CD14-positive monocyte (primary cell): ENCODE measurements around the gene CASP10. TPM values are rescaled to one million over a fixed set of nuclear protein-coding genes. Genes with fewer than 3 reads are reported as not detected.

Experiments used
- DNase-seq, 3 donors: peaks; one replicate each; pipeline ENCODE4 v3.0.0-alpha.2; 2011 to 2022
- H2AFZ ChIP-seq: 2 replicates; pipeline ENCODE4 v1.6.0; 2012; ENCODE audit warnings: mild to moderate bottlenecking, low read depth, low read length, inconsistent platforms; ENCODE audit not compliant: insufficient read depth, poor library complexity, severe bottlenecking
- H3K27ac ChIP-seq, 2 donors: 1 replicate in 1 of 2; 2 replicates in 1 of 2; pipeline ENCODE4 v1.5.1; 2012 to 2013; ENCODE audit warnings: low read length in 2 of 2, control low read depth in 1 of 2, inconsistent platforms in 1 of 2, low read depth in 1 of 2, mild to moderate bottlenecking in 1 of 2
- H3K27me3 ChIP-seq, 2 donors: one replicate each; pipeline versions ENCODE4 v1.6.0 to v1.6.1; 2011 to 2013; ENCODE audit warnings: low read length in 2 of 2; ENCODE audit not compliant: control insufficient read depth in 2 of 2, insufficient read depth in 2 of 2
- H3K36me3 ChIP-seq, 2 donors: replicated peaks in 1 of 2; 1 replicate in 1 of 2; 2 replicates in 1 of 2; pipeline versions ENCODE4 v1.5.1 to v1.6.1; 2012 to 2013; ENCODE audit warnings: low read length in 2 of 2, control low read depth in 1 of 2, inconsistent platforms in 1 of 2, mild to moderate bottlenecking in 1 of 2; ENCODE audit not compliant: insufficient read depth in 2 of 2, control insufficient read depth in 1 of 2
- H3K4me1 ChIP-seq, 2 donors: 1 replicate in 1 of 2; 2 replicates in 1 of 2; pipeline versions ENCODE4 v1.5.1 to v1.6.1; 2012 to 2013; ENCODE audit warnings: low read length in 2 of 2, control low read depth in 1 of 2, inconsistent platforms in 1 of 2, mild to moderate bottlenecking in 1 of 2, moderate library complexity in 1 of 2; ENCODE audit not compliant: insufficient read depth in 2 of 2, control insufficient read depth in 1 of 2
- H3K4me2 ChIP-seq: replicated peaks from 2 replicates; pipeline ENCODE3; 2012; ENCODE audit warnings: low read length, moderate library complexity, mild to moderate bottlenecking; ENCODE audit not compliant: poor library complexity, severe bottlenecking; ENCODE audit errors: extremely low read depth
- H3K4me3 ChIP-seq, 3 experiments: fragments of 200-600 bp in 1 of 3; sonication (generic) in 1 of 3; replicated peaks in 1 of 3; 1 replicate in 2 of 3; 2 replicates in 1 of 3; pipeline ENCODE4 v1.5.1; 2011 to 2013; ENCODE audit warnings: low read length in 3 of 3, mild to moderate bottlenecking in 3 of 3, control low read depth in 2 of 3, low read depth in 2 of 3, inconsistent platforms in 1 of 3, moderate library complexity in 1 of 3
- H3K79me2 ChIP-seq: 2 replicates; pipeline ENCODE4 v1.6.0; 2012; ENCODE audit warnings: mild to moderate bottlenecking, control low read depth, inconsistent platforms, low read length, moderate library complexity; ENCODE audit not compliant: insufficient read depth
- H3K9ac ChIP-seq: 2 replicates; pipeline ENCODE4 v1.6.0; 2017; ENCODE audit warnings: low read length, mild to moderate bottlenecking; ENCODE audit not compliant: insufficient read depth, poor library complexity, severe bottlenecking
- H3K9me3 ChIP-seq, 2 donors: replicated peaks in 1 of 2; 1 replicate in 1 of 2; 2 replicates in 1 of 2; pipeline versions ENCODE4 v1.5.1 to v1.6.1; 2012 to 2013; ENCODE audit warnings: low read length in 2 of 2, control low read depth in 1 of 2; ENCODE audit not compliant: control insufficient read depth in 1 of 2, insufficient read depth in 1 of 2
- H4K20me1 ChIP-seq: 2 replicates; pipeline ENCODE4 v1.6.0; 2012; ENCODE audit warnings: mild to moderate bottlenecking, low read length, control low read depth, moderate library complexity; ENCODE audit not compliant: insufficient read depth
- H3K27ac Mint-ChIP-seq, 7 donors: one replicate each; pipeline ENCODE4 v1.8.0; 2020; ENCODE audit warnings: mild to moderate bottlenecking in 7 of 7, mixed read lengths in 7 of 7, moderate library complexity in 6 of 7, inconsistent platforms in 2 of 7
- H3K27me3 Mint-ChIP-seq, 3 donors: one replicate each; pipeline ENCODE4 v1.8.0; 2021 to 2022; ENCODE audit warnings: low read depth in 3 of 3, mild to moderate bottlenecking in 3 of 3, mixed read lengths in 3 of 3, moderate library complexity in 3 of 3, inconsistent platforms in 1 of 3
- H3K36me3 Mint-ChIP-seq, 2 donors: one replicate each; pipeline ENCODE4 v1.8.0; 2020; ENCODE audit warnings: mixed read lengths in 2 of 2, inconsistent platforms in 1 of 2, mild to moderate bottlenecking in 1 of 2
- H3K4me1 Mint-ChIP-seq: one replicate; pipeline ENCODE4 v1.8.0; 2020; ENCODE audit warnings: mild to moderate bottlenecking, mixed read lengths
- H3K4me3 Mint-ChIP-seq, 2 donors: one replicate each; pipeline ENCODE4 v1.8.0; 2020; ENCODE audit warnings: mild to moderate bottlenecking in 2 of 2, mixed read lengths in 2 of 2, moderate library complexity in 1 of 2
- H3K9me3 Mint-ChIP-seq, 7 donors: one replicate each; pipeline ENCODE4 v1.8.0; 2020 to 2022; ENCODE audit warnings: mixed read lengths in 7 of 7, mild to moderate bottlenecking in 6 of 7, moderate library complexity in 6 of 7, inconsistent platforms in 2 of 7
- CTCF ChIP-seq: fragments of 200-600 bp; IDR thresholded peaks from one replicate; pipeline ENCODE4 v1.8.0; 2022; ENCODE audit warnings: antibody characterized with exemption, mild to moderate bottlenecking
- WGBS: methylation state at CpG from one replicate; pipeline ENCODE4 v1.1.5; 2013; ENCODE audit warnings: missing lambda C conversion rate; ENCODE audit not compliant: insufficient coverage; 5-methylcytosine and 5-hydroxymethylcytosine counted together
- intact Hi-C, 2 donors: fragments of 100-400 bp; cut with micrococcal nuclease; formaldehyde crosslinking; loops; one replicate each; pipeline versions ENCODE4 v1.15.0 to v1.15.1; 2023
- polyA plus RNA-seq, 3 donors: library from polyadenylated mRNA; depleted of rRNA in 1 of 3; unstranded in 2 of 3; stranded (reverse) in 1 of 3; fragments of 300-500 nt in 2 of 3; fragments of >200 nt in 1 of 3; fragmentation: Illumina TruSeq in 2 of 3; gene quantifications; 1 replicate in 2 of 3; 2 replicates in 1 of 3; pipeline ENCODE4 v1.2.3, GENCODE V29; 2012 to 2021

Gene CASP10
- polyA plus RNA-seq, 3 donors = 17.7 to 23.3 (median 18.9) TPM

GRCh38 chr2:201250741-201251140, 67.8 kb downstream of the CASP10 start:
- no peak for DNase-seq
- Histone ChIP-seq H2AFZ (no peak overlapping the region), H3K9me3 (no peaks in the 10 kb centered on the region), H3K9ac (no peak overlapping the region), H3K27ac (no peak overlapping the region), H4K20me1 (no peaks in the 10 kb centered on the region), H3K36me3 (no peaks in the 10 kb centered on the region), H3K4me1 (peaks cover 37 to 42% of the 10 kb centered on the region in 2 donors), H3K4me3 (no peak overlapping the region), H3K4me2 (no peak overlapping the region), H3K27me3 (no peaks in the 10 kb centered on the region), H3K79me2 (peaks cover 15% of the 10 kb centered on the region)
- H3K9me3 Mint-ChIP-seq = no peaks in the 10 kb centered on the region
- intact Hi-C loops = no loop called here
- no peak overlapping the region for H3K4me3 Mint-ChIP-seq
- peaks cover 6 to 8% of the 10 kb centered on the region in 2 donors for H3K36me3 Mint-ChIP-seq
- 84% methylated on average over 2 of the region's 4 CpGs for WGBS
- peak overlapping the region in 1 of 7 donors; percentile 80 for H3K27ac Mint-ChIP-seq
- no peak for TF ChIP-seq CTCF
- peaks cover 40% of the 10 kb centered on the region for H3K4me1 Mint-ChIP-seq
- H3K27me3 Mint-ChIP-seq = peaks cover 0 to 4% (median 0%) of the 10 kb centered on the region in 3 donors

- DNase-seq = no peak
These were observed 71.3 kb downstream of the CASP10 start for GRCh38 chr2:201254081-201254730.

More at GRCh38 chr2:201254081-201254730, 71.3 kb downstream of the CASP10 start:
- Histone ChIP-seq H3K4me1 (peaks cover 41 to 57% of the 10 kb centered on the region in 2 donors), H3K36me3 (no peaks in the 10 kb centered on the region), H3K27me3 (no peaks in the 10 kb centered on the region), H3K9me3 (no peaks in the 10 kb centered on the region), H4K20me1 (no peaks in the 10 kb centered on the region), H3K4me2 (peak overlapping the region; percentile 5), H3K4me3 (no peak overlapping the region), H2AFZ (peak overlapping the region; percentile 48), H3K79me2 (peaks cover 33% of the 10 kb centered on the region), H3K27ac (peak overlapping the region in 1 of 2 donors; percentile 63), H3K9ac (no peak overlapping the region)
- Mint-ChIP-seq H3K4me1 (peaks cover 41% of the 10 kb centered on the region), H3K36me3 (peaks cover 6 to 8% of the 10 kb centered on the region in 2 donors), H3K9me3 (no peaks in the 10 kb centered on the region), H3K4me3 (no peak overlapping the region), H3K27me3 (peaks cover 0 to 2% (median 0%) of the 10 kb centered on the region in 3 donors), H3K27ac (peak overlapping the region in 4 of 7 donors; percentile 54 to 79 (median 68))
- no peak for TF ChIP-seq CTCF
- no CpG with 5 or more reads among the region's 5 CpGs for WGBS
- intact Hi-C loops = no loop called here
